ENCODE results near the gene CHRDL2.

Gene CHRDL2

GRCh38 chr11:74684661-74685060 is 46.6 kb downstream of the CHRDL2 start:
- no peak for DNase-seq (ENCODE audit: low read depth)

GRCh38 chr11:74683941-74684481 is 47.2 kb downstream of the CHRDL2 start:
- DNase-seq (ENCODE audit: low read depth): no peak

- DNase-seq (ENCODE audit: low read depth): no peak
Observed at GRCh38 chr11:74683279-74683871, 47.9 kb downstream of the CHRDL2 start.

- no peak for DNase-seq (ENCODE audit: low read depth)
Observed at GRCh38 chr11:74682731-74683278, 48.4 kb downstream of the CHRDL2 start.

GRCh38 chr11:74681686-74682651 is 49.3 kb downstream of the CHRDL2 start:
- no peak for DNase-seq (ENCODE audit: low read depth)

- no peak for DNase-seq (ENCODE audit: low read depth)
Observed at GRCh38 chr11:74680703-74681531, 50.3 kb downstream of the CHRDL2 start.

GRCh38 chr11:74680035-74680671 is 51.1 kb downstream of the CHRDL2 start:
- no peak for DNase-seq (ENCODE audit: low read depth)

- no peak for DNase-seq (ENCODE audit: low read depth)
Observed at GRCh38 chr11:74679513-74679865, 51.7 kb downstream of the CHRDL2 start.

GRCh38 chr11:74678591-74679512 is 52.4 kb downstream of the CHRDL2 start:
- no peak for DNase-seq (ENCODE audit: low read depth)

GRCh38 chr11:74678041-74678440 is 53.2 kb downstream of the CHRDL2 start:
- no peak for DNase-seq (ENCODE audit: low read depth)

GRCh38 chr11:74677131-74677530 is 54.1 kb downstream of the CHRDL2 start:
- no peak for DNase-seq (ENCODE audit: low read depth)

GRCh38 chr11:74676596-74676995 is 54.6 kb downstream of the CHRDL2 start:
- DNase-seq (ENCODE audit: low read depth): no peak

GRCh38 chr11:74675761-74676160 is 55.5 kb downstream of the CHRDL2 start:
- no peak for DNase-seq (ENCODE audit: low read depth)

- DNase-seq (ENCODE audit: low read depth): no peak
Observed at GRCh38 chr11:74673693-74674360, 57.4 kb downstream of the CHRDL2 start.

- no peak for DNase-seq (ENCODE audit: low read depth)
Observed at GRCh38 chr11:74672956-74673692, 58.1 kb downstream of the CHRDL2 start.

GRCh38 chr11:74672332-74672955 is 58.8 kb downstream of the CHRDL2 start:
- no peak for DNase-seq (ENCODE audit: low read depth)

GRCh38 chr11:74671520-74672196 is 59.6 kb downstream of the CHRDL2 start:
- DNase-seq (ENCODE audit: low read depth): no peak

- DNase-seq (ENCODE audit: low read depth): no peak
Observed at GRCh38 chr11:74670171-74670570, 61.1 kb downstream of the CHRDL2 start.

All from T-helper 22 cell (primary cell).